Measurements from ENCODE around the gene BTBD3. TPM values are rescaled to one million over a fixed set of nuclear protein-coding genes. Genes with fewer than 3 reads are reported as not detected.

BTBD3 gene
- total RNA-seq, 1 experiment from 2014 or later: 21.8 TPM

DNA sequence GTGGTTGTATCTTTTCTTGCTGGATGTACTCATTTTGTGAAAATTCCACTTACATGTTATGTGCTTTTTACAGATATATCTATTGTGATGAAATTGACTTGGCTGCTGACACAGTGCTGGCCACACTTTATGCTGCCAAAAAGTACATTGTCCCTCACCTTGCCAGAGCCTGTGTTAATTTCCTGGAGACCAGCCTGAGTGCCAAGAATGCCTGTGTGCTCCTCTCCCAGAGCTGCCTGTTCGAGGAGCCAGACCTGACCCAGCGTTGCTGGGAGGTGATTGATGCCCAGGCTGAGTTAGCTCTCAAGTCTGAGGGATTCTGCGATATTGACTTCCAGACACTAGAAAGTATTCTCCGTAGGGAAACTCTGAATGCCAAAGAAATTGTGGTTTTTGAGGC, 4.9 kb downstream of the BTBD3 start:
- no TSS peak for BruUV-seq (replicated peaks)
- intact Hi-C loops (cut with micrococcal nuclease): no loop called here
- TF ChIP-seq, protein P1, sequence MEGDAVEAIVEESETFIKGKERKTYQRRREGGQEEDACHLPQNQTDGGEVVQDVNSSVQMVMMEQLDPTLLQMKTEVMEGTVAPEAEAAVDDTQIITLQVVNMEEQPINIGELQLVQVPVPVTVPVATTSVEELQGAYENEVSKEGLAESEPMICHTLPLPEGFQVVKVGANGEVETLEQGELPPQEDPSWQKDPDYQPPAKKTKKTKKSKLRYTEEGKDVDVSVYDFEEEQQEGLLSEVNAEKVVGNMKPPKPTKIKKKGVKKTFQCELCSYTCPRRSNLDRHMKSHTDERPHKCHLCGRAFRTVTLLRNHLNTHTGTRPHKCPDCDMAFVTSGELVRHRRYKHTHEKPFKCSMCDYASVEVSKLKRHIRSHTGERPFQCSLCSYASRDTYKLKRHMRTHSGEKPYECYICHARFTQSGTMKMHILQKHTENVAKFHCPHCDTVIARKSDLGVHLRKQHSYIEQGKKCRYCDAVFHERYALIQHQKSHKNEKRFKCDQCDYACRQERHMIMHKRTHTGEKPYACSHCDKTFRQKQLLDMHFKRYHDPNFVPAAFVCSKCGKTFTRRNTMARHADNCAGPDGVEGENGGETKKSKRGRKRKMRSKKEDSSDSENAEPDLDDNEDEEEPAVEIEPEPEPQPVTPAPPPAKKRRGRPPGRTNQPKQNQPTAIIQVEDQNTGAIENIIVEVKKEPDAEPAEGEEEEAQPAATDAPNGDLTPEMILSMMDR (IDR thresholded peaks at IDR 0.05; ENCODE audit: unreplicated experiment): no peak
- Mint-ChIP-seq H3K4me3 (ENCODE audit: unreplicated experiment) (no peak overlapping the region), H3K27ac (ENCODE audit: low read depth, unreplicated experiment) (no peak overlapping the region), H3K4me1 (ENCODE audit: insufficient read depth, unreplicated experiment) (no peaks in the 10 kb centered on the region), H3K9me3 (ENCODE audit: unreplicated experiment) (no peaks in the 10 kb centered on the region), H3K27me3 (ENCODE audit: insufficient read depth, unreplicated experiment) (no peaks in the 10 kb centered on the region), H3K36me3 (ENCODE audit: insufficient read depth, unreplicated experiment) (peaks cover 14% of the 10 kb centered on the region)
- ChIA-PET POLR2A (no interaction called here), CTCF (interaction anchor here (0.6 to 1.7 kb wide), 2 partner anchors 10 to 383 kb away, joined by 3 to 6 read pairs; no protein-coding TSS in a partner anchor)
- DNase-seq (ENCODE audit: unreplicated experiment): no peak

DNA sequence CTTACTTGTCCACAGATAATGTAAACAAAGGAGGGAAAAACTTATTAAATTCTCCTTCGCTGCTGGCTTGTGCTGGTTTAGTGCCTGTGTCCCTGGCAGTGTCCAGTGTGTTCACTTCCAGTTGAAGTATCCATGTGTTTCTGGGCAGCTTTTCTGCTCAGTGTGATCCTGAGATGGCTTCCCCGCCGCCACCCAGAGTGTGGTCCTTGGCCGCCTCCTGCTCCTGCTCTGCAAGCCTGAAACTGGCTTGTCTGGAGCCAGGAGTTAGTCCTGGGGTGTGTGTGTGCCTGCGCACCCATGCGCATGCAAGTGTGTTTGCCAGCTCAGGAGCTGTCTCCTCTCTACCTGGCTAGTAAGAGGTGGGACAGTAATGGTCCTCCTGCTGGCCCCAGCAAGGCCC, 7.2 kb downstream of the BTBD3 start:
- Mint-ChIP-seq H3K36me3 (ENCODE audit: insufficient read depth, unreplicated experiment) (peaks cover 20% of the 10 kb centered on the region), H3K4me1 (ENCODE audit: insufficient read depth, unreplicated experiment) (no peaks in the 10 kb centered on the region), H3K9me3 (ENCODE audit: unreplicated experiment) (no peaks in the 10 kb centered on the region), H3K27me3 (ENCODE audit: insufficient read depth, unreplicated experiment) (no peaks in the 10 kb centered on the region), H3K4me3 (ENCODE audit: unreplicated experiment) (no peak overlapping the region), H3K27ac (ENCODE audit: low read depth, unreplicated experiment) (no peak overlapping the region)
- CTCF ChIA-PET: interaction anchor here (1.1 to 1.4 kb wide), 2 partner anchors 47 to 117 kb away, joined by 3 read pairs; no protein-coding TSS in a partner anchor
- TF ChIP-seq, protein P1 (IDR thresholded peaks at IDR 0.05; ENCODE audit: unreplicated experiment): no peak
- no peak for DNase-seq (ENCODE audit: unreplicated experiment)
- intact Hi-C loops (cut with micrococcal nuclease): no loop called here
- POLR2A ChIA-PET: no interaction called here
- no TSS peak for BruUV-seq (replicated peaks)

DNA sequence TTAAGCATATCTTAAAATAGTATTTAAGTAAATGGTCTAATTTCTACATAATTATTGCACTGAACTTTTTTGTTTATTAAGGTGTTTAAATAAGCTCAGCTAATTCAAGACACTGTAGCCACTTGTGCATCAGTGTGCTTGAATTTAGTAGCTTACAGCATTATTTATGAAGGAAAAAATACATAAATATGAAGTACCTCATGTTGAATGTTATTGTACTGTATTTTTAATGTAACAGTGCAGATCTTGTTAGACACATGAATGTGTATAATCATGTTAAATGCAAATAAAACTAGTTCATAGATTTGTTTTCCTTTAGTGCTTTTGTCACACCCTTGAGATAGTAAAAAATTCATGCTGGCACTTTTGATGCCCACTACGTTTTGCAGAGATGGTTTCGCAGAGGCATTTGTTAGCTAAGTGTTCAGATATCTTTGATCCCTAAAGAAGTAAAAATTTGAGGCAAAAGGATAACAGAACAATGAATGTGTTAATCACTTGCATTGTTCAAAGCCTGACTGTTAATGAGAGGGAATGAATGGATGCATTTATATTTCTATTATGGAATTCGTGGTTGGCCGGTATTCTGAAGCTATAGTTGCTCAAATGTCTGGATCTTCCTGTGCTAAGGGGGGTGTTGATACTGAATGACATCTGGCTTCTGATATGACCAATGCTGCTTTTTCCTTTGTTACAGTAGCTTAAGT, 8.8 kb downstream of the BTBD3 start:
- no peak overlapping the region for H3K27ac Mint-ChIP-seq (ENCODE audit: low read depth, unreplicated experiment)

DNA sequence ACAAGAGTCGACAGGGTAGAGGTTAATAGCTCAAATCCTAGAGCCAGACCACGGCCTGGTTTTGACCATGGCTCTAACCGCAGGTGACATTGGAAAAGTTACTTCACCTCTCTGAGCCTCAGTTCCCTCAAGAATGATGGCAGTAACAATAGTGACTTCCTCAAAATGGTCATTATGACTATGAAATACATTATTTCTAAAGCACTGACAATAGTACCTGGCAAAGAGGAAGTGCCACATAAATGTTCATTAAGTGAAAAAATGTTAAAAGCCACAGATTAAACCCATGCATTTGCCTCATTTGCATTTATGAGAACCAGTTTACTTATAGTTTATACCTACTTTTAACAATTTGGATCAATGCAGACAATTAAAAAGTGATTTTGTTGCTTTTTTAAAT, 12.3 kb downstream of the BTBD3 start:
- no peak for DNase-seq (ENCODE audit: unreplicated experiment)
- Mint-ChIP-seq H3K9me3 (ENCODE audit: unreplicated experiment) (no peaks in the 10 kb centered on the region), H3K36me3 (ENCODE audit: insufficient read depth, unreplicated experiment) (peaks cover 5% of the 10 kb centered on the region), H3K27ac (ENCODE audit: low read depth, unreplicated experiment) (no peak overlapping the region), H3K27me3 (ENCODE audit: insufficient read depth, unreplicated experiment) (no peaks in the 10 kb centered on the region), H3K4me3 (ENCODE audit: unreplicated experiment) (no peak overlapping the region), H3K4me1 (ENCODE audit: insufficient read depth, unreplicated experiment) (no peaks in the 10 kb centered on the region)
- ChIA-PET CTCF (interaction anchor here (0.5 to 1.3 kb wide), 3 partner anchors 11 to 163 kb away, joined by 3 to 5 read pairs (median 3); no protein-coding TSS in a partner anchor), POLR2A (no interaction called here)
- no TSS peak for BruUV-seq (replicated peaks)
- TF ChIP-seq, protein P1 (IDR thresholded peaks at IDR 0.05; ENCODE audit: unreplicated experiment): no peak
- intact Hi-C loops (cut with micrococcal nuclease): no loop called here

More for the DNA sequence above, 8.8 kb downstream of the BTBD3 start:
- Mint-ChIP-seq H3K4me1 (ENCODE audit: insufficient read depth, unreplicated experiment) (no peaks in the 10 kb centered on the region), H3K27me3 (ENCODE audit: insufficient read depth, unreplicated experiment) (no peaks in the 10 kb centered on the region), H3K9me3 (ENCODE audit: unreplicated experiment) (no peaks in the 10 kb centered on the region), H3K36me3 (ENCODE audit: insufficient read depth, unreplicated experiment) (peaks cover 20% of the 10 kb centered on the region), H3K4me3 (ENCODE audit: unreplicated experiment) (no peak overlapping the region)
- TF ChIP-seq, protein P1 (IDR thresholded peaks at IDR 0.05; ENCODE audit: unreplicated experiment): no peak
- no peak for DNase-seq (ENCODE audit: unreplicated experiment)
- intact Hi-C loops (cut with micrococcal nuclease): no loop called here
- BruUV-seq (replicated peaks): no TSS peak
- ChIA-PET CTCF (interaction anchor here (0.6 to 1.4 kb wide), 5 partner anchors 10 to 154 kb away, joined by 3 read pairs; no protein-coding TSS in a partner anchor), POLR2A (interaction anchor here (1.3 kb wide), 1 partner anchor 11 kb away, joined by 4 read pairs; no protein-coding TSS in a partner anchor)
